Measurements from ENCODE around the gene HCN2.
"Not testable (repeated sequence)": the region's sequence is repeated elsewhere in the genome, so short reads cannot be mapped to it uniquely, and the experiment has no call there.

Gene HCN2

DNA sequence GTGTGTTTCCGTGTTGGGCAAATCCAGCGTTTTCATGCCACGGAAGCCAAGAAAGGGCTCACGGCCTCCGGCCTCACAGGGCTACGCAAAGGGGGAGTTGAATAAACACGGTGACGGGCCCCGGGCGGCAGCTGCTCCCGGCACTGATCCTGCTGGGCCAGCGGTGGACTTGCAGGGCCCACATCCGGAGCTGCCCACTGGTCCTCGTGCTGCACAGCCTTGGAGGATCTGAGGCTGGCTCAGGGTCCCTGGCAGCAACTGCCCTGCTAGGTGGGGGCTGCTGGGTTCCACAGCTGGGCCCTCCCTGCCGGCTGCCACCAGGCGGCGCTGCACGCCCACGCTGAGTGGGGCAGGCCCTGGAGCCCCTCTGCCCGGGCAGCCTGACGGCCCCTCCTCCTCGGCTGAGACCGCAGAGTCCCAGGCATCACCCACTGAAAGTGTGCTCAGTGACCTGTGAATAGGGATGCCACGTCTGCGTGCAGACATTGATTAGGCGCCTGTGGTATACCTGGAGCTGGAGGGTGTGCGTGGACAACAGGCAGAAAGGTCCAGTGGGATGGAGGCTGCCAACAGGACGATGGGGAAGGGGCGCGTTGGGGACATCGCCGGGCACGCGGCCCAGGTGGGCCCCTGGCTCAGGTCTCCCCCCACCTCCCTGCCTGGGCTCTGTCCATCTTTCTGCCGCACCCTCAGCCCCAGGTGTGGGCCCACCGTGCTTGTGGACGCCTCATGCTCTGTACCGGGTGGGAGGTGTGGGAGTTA, 5.3 kb upstream of the HCN2 start:
- in situ Hi-C loops (cut with MboI; ENCODE audit: low sequenced_read_pairs) = no loop called here

DNA sequence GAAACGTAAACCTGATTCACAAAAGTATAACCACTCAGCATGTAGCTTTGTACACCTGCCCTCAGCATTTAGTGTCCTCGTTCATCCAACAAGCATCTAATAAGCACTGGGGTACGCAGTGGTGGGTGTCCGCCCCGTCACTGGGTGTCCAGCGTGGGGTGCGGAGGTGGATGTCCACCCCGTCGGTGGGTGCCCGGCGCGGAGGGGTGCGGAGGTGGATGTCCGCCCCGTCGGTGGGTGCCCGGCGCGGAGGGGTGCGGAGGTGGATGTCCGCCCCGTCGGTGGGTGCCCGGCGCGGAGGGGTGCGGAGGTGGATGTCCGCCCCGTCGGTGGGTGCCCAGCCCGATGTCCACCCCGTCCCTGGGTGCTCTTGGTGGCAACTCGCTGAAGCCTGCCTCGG, 4.5 kb upstream of the HCN2 start:
- in situ Hi-C loops (cut with MboI; ENCODE audit: low sequenced_read_pairs) = not testable (repeated sequence)

DNA sequence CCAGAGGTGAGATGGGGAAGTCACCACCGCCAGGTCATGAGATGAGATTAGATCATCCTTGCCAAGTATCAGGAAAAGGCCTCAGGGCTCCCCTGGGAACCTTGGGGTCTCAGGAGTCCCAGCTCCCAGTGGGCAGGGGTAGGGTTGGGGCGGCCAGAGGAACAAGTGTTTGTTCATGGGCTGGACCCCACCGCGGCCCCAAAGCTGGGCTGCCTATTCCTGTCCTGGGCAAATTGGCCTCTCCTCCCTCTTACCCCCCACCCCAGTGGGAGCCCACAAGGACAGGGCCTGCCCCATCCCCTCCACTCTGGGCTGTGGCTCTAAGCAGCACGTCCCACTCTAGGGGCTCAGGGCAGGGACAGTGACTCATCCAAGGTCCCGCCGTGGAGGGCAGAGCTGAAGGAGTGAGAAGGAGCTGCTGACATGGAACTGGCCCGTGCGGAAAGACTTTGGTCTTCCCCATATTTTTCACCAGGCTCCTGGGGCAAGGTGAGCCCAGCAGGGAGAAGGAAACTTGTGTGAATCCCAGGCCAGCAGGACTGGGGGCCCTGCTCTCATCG, 4.0 kb upstream of the HCN2 start:
- in situ Hi-C loops (cut with MboI; ENCODE audit: low sequenced_read_pairs) = no loop called here

DNA sequence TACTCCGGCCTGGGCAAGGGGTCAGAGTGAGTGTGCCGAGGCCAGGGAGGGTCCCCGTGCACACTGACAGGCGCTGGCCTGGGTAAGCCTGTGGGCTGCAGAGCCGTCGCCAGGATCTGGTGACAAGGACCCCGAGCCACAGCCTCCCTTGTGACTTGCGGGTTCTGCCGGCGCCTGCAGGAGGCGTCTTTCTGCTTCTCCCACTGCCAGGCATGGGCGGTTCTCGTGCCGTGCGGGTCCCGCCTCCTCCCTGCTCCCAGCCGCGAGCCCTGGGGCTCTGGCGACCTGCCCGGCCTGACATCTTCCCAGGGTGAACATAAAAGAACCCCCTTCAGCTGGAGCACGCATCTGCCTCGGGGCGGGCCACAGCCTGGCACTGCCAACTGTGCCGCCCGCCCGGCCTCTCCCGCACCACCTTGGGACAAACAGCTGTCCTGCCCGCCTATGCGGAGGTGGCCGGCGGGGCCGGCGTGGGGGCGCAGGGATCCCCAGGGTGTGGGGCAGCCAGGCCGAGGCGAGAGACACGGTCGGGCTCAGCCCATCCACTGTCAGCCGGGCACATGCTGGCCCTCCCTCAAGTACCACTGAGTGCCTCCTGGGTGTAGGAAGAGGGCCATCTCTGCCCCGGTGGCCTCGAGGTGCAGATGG, 1.5 kb upstream of the HCN2 start:
- in situ Hi-C loops (cut with MboI; ENCODE audit: low sequenced_read_pairs) = no loop called here

DNA sequence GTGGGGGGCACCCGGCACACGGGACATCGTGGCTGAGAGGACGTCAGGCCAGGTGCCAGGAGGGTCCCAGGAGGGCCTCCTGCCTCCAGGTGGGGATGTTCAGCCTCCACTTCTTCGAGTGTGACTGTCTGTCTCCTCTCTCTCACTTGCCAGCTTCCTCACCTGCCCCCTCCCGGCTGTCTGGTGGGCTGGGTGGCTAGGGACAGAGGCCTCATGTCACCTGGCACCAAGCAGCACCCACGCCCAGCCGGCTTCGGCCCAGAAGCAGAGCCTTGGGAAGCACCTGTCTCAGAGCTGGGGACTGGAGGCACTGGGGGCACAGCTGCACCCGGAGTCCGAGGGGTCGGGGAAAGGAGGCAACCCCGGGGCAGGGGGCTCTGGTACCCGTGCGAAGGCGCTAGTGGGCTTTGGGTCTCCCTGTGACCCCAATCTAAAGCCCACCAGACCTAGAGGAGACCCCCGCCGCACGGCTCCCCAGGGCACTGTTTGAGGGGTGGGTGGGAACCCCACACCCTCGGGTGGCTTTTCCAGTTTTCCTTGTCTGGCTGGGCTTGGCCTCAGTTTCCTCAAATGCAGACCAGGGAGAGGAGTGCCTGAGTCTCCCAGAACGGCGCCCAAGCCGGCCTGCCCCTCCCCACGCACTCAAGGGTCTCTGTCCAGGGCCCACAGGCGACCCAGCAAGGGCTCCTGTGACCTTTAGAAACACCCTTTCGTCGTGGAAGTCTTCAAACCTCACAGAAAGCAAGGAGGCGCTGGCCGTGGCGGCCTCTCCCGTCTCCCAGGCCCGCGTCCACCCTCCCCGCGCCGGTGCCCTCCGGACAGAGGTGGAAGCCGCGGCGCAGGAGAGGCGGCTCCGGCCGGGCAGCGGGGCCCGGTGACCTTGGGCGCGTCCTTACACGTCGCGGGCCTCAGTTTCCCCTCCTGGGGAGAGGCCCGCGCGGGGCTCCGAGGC, 664 bp upstream of the HCN2 start:
- in situ Hi-C loops (cut with MboI; ENCODE audit: low sequenced_read_pairs) = no loop called here

DNA sequence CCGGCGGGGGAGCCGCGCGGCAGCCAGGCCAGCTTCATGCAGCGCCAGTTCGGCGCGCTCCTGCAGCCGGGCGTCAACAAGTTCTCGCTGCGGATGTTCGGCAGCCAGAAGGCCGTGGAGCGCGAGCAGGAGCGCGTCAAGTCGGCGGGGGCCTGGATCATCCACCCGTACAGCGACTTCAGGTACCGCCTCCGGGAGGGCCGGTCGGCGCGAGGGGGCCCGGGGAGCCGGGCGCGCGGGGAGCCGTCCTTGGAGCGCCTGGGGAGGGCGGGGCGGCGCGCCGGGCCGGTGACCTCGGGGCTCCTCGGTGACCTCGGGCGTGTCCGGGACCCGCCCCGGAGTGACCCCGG, 690 bp downstream of the HCN2 start:
- in situ Hi-C loops (cut with MboI; ENCODE audit: low sequenced_read_pairs) = no loop called here

DNA sequence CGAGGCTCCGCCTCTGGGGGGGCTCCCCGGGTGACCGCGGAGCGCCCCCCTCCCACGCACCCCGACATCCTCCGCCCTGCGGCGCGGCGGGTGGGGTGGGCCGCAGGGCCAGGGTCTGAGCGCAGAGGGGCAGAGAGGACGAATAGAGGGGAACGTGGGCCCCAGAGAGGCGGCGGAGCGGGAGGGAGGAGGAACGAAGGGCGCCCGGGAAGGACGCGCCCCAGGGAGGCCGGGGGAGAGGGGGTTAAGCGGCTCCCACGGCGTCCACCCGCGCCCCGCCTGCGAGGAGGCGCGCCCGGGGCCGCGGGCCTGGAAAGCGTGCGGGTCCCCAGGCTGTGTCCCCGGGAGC, 1.0 kb downstream of the HCN2 start:
- in situ Hi-C loops (cut with MboI; ENCODE audit: low sequenced_read_pairs) = no loop called here

DNA sequence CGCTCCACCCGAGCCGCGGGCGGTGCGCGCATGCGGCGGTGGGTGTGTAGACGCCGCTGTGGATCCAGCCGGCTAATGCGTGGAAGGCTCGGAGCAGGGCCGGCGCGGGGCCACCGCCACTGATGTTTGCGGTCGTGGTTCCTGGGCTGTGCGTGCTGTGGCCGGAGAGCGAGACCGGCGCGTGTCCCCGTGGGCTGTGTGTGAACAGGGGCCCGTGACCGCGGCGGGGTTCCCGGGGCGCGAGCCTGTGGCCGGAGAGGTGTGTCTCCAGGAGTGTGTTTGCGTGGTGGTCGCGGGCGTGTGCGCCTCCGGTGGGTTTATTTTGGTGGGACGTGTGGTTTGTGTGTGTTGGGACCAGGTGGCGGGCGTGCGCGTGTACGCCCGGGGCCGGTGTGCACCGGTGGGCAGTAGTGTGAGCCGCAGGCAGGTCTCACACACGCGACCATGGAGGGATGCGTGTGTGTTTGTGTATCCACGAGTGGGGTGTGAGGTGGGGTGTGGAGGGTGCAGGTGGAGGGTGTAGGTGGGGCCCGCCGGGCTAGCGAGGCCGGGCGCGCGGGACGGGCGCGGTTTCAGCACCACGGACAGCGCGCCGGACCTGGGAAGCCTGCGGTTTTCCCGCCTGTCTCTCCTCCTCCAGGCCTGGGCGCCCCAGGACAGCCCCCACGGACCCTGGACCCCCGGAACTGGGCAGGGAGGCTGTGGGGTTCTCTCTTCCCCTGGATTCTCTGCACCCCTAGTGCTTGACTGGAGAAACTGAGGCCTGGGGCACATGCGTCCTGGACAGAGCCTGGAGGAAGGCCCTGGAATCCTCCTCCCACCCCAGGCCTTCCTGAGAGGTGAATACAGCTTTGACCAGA, 1.6 kb downstream of the HCN2 start:
- in situ Hi-C loops (cut with MboI; ENCODE audit: low sequenced_read_pairs) = no loop called here

DNA sequence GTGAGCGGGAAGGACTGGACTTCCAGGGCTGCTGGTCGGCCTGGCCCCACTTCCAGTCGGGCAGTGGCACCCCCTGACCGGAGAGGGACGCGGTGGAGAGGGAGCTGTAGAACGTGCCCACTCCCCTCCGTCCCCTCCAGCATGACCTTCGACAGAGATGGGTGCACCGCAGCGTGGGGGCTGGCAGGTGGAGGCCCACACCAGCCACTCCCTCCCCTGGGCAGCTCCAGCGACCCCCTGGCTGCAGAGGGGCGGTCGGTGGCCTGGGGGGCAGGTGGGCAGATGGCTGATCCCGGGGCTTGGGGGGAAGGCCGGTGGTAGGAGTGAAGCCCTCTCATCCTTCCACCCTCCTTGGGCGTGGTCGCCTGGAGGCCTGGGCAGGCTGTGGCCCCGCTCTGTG, 2.4 kb downstream of the HCN2 start:
- in situ Hi-C loops (cut with MboI; ENCODE audit: low sequenced_read_pairs) = no loop called here

DNA sequence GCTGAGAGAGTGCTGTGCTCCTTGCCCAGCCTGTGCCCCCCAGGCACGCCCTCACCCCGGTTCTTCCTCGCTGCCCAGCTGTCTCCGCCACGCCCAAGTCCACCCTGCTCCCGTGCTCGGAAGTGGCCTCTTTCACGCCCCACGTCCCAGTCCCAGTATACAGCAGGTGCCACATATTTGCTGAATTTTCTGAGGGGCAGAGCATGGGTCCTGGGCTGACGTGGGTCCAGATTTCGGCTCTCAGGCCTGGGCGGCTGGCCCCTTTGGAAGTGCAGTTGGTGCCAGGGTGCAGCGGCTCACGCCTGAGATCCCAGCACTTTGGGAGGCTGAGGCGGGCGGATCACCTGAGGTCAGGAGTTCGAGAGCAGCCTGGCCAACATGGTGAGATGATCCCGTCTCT, 3.4 kb downstream of the HCN2 start:
- in situ Hi-C loops (cut with MboI; ENCODE audit: low sequenced_read_pairs) = no loop called here

DNA sequence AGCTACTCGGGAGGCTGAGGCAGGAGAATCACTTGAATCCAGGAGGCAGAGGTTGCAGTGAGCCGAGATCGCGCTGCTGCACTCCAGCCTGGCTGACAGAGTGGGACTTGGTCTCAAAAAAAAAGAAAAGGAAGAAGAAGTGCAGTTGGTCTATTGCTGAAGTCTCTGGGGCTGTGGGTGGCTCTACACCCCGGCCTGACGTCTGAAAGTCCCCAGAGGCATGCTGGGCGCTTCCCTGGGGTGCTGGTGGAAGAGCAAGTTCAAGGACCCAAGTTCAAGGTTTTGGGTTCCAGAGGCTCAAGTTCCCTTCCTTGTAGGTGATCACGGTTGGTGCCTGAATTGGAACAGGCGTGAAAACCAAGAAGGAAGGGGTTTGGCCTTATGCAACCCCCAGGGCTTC, 3.8 kb downstream of the HCN2 start:
- in situ Hi-C loops (cut with MboI; ENCODE audit: low sequenced_read_pairs) = no loop called here

DNA sequence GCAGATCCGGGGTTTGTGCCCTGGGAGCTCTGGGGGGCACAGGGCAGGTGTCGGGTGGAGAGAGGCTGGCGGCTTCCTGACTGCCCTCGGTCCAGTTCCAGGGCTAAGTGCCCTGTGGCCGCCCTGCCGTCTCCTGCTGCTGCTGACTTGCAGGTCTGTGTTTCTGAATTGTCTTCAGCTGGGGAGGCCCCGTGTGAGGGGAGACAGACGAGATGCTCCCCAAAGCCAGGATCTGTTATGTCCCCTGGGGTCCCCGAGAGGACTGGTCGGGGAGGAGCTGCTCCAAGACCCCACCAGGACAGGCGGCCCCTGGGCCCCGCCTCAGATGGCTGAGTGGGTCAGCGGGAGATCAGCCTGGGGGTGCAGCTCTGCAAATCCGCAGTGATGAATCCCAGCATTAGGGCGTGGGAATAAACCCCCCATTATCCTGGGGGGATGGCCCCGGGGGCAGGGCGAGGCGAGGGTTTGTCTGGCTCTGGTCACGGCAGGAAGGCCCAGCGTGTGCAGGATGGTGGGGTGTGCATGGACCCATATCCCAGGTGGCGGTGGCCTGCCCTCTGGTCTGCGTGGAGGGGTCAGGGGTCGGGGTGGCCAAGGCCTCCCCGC, 4.7 kb downstream of the HCN2 start:
- in situ Hi-C loops (cut with MboI; ENCODE audit: low sequenced_read_pairs) = no loop called here

DNA sequence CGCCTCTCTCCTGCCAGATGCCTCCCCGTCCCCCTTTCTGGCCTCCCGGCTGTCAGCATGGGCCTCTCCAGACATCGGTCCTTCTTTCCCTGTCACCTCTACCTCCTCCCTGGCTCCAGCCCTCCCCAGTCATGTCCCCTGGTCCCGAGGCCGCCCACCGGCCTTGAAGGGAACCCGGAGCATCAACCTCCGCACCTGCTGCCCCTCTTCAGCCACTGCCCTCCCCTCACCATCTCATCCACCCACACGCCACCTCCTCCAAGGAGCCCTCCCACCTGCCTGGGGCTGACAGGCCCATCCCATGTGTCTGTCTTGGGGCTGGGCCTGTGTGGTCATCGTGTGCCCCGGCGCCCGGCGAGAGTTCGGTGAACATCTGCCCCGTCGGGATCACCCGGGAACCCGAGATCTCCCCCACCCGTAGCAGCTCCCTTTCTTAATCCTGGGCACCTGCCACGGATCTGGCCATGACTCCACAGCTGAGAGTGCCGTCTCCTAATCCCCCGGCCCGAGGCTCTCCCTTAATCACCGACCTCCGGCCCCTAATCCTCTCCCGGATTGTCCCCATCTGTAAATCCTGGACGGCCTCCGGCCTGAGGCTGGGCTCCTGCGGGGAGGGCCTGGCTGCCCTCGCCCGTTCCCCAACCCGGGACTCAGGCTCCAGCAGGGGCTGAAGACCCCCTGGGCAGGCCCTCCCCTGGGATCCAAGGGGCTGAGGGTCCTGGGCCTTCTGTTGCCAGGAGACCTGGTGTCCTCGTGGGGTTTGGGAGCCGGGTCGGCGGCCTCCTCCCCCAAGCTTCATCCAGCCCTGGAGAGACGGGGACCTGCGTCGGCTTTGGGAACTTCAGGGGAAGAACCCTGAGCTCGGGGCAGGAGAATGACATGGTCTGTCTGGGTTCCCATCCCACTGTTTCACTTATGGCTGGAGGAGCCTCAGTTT, 5.9 kb downstream of the HCN2 start:
- in situ Hi-C loops (cut with MboI; ENCODE audit: low sequenced_read_pairs) = no loop called here

DNA sequence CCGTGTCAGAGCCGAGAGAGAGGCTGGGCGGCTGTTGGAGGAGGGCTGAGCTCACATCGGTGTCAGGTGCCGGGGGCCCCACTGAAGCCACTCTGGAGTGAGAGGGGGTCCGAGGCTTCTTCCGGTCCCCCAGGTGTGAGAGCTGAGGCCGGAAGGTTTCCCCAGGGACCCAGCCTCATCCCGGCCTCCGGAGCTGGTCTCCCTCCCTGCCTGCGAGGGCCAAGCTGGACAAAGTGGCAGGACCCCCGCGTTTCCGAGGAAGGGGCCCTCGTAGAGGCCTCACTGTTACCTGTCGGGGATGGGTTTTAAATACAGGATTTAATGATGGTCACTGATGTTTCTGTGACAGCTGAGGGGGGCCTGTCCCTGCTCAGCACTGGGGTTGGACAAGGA, 6.6 kb downstream of the HCN2 start:
- in situ Hi-C loops (cut with MboI; ENCODE audit: low sequenced_read_pairs) = no loop called here

DNA sequence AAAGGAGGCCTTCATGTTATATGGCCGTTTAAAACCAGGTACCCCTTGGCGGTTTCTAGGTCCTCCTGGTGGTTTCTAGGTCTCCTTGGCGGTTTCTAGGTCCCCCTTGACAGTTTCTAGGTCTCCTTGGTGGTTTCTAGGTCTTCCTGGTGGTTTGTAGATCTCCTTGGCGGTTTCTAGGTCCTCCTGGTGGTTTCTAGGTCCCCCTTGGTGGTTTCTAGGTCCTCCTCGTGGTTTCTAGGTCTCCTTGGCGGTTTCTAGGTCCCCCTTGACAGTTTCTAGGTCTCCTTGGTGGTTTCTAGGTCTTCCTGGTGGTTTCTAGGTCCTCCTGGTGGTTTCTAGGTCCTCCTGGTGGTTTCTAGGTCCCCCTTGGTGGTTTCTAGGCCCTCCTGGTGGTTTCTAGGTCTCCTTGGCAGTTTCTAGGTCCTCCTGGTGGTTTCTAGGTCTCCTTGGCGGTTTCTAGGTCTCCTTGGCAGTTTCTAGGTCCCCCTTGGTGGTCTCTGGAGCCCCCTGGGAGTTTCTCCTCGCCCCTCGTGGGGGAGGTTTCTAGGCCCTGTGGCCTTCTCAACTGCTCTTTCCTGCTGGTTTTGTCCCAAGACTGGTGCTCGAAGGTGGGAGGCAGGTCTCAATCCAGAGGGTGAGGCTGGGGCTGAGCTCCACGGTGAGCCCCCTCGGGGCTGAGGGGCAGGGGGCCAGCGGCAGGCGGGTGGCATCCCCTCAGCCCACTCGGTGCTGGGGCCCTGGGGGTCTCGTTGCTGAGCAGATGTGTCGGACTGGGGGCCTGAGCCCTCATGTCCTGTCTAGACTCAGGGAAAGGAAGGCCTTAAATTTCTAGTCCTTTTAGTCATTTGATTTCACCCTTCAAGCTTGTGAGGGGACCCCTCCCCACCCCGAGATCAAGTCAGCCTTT, 8.0 kb downstream of the HCN2 start:
- in situ Hi-C loops (cut with MboI; ENCODE audit: low sequenced_read_pairs) = no loop called here

DNA sequence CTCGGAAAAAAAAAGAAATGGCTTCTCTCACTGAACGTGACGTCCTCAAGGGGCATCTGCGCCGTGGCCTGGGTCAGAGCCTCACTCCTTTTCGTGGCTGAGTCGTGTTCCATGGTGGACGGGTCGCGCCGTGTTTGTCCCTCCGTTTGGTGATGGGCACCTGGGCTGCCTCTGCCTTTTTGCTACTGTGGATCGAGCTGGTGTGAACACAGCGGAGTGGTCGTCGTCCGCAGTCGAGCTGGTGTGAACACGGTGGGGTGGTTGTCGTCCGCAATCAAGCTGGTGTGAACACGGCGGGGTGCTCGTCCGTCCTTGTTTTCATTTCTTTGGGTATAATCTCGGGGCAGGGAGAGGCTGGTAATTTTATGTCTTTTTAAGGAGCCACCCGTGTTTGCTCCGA, 11.6 kb downstream of the HCN2 start:
- in situ Hi-C loops (cut with MboI; ENCODE audit: low sequenced_read_pairs) = no loop called here

DNA sequence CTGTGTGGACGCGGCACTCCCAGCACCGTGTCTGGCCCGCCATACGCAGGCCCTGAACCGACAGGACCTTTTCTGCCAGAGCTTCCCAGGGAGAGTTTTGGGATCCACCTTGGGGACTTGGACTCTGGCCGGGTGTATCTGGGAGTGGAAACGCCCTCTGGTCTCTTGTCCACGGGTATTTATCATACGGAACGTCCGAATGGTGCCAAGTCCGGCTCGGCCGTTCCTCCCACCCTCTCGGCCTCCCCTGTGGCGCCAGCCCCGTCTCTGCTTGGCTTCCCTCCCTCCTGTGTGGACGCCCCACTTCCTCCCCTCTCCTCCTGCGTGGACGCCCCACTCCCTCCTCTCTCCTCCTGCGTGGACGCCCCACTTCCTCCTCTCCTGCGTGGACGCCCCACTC, 12.1 kb downstream of the HCN2 start:
- in situ Hi-C loops (cut with MboI; ENCODE audit: low sequenced_read_pairs) = no loop called here
